HepG2 (cell line): ENCODE results near the gene TBC1D10A. TPM values are rescaled to one million over a fixed set of nuclear protein-coding genes. Genes with fewer than 3 reads are reported as not detected.

Experiments used
- ARID2 ChIP-seq: sonication (generic); formaldehyde crosslinking; IDR thresholded peaks from 2 replicates; pipeline ENCODE4 v1.8.1; 2022; ENCODE audit warnings: mild to moderate bottlenecking, missing genetic modification reagents, borderline replicate concordance
- ATAD3A ChIP-seq: sonication (generic); formaldehyde crosslinking; IDR thresholded peaks from 2 replicates; pipeline ENCODE4 v1.4.0; 2020; ENCODE audit warnings: missing genetic modification reagents
- CC2D1A ChIP-seq: sonication (generic); formaldehyde crosslinking; IDR thresholded peaks from 2 replicates; pipeline ENCODE4 v1.8.1; 2023; ENCODE audit warnings: mild to moderate bottlenecking, missing genetic modification reagents
- EED ChIP-seq: sonication (generic); formaldehyde crosslinking; IDR thresholded peaks from 2 replicates; pipeline ENCODE4 v1.5.0; 2020; ENCODE audit warnings: mild to moderate bottlenecking, missing genetic modification reagents
- FOXK2 ChIP-seq: fragments of 450-650 bp; IDR thresholded peaks from 2 replicates; pipeline ENCODE4 v1.6.1; 2016
- GATA4 ChIP-seq: sonication (generic); IDR thresholded peaks from 2 replicates; pipeline ENCODE4 v1.6.1; 2016; ENCODE audit warnings: antibody characterized with exemption, low read depth, borderline replicate concordance
- GLMP ChIP-seq: sonication (generic); formaldehyde crosslinking; IDR thresholded peaks from 2 replicates; pipeline ENCODE4 v1.9.0; 2021; ENCODE audit warnings: missing genetic modification reagents, mild to moderate bottlenecking, borderline replicate concordance
- HDAC1 ChIP-seq: sonication (generic); formaldehyde crosslinking; IDR thresholded peaks from 2 replicates; pipeline ENCODE4 v1.5.1; 2020; ENCODE audit warnings: mild to moderate bottlenecking, missing genetic modification reagents
- KDM3A ChIP-seq: IDR thresholded peaks from 2 replicates; pipeline ENCODE4 v1.6.1; 2018; ENCODE audit warnings: low read depth, missing compliant biosample characterization
- KMT2B ChIP-seq: IDR thresholded peaks from 2 replicates; pipeline ENCODE4 v1.6.1; 2016; ENCODE audit warnings: missing genetic modification reagents, missing compliant biosample characterization
- MBD4 ChIP-seq: IDR thresholded peaks from 2 replicates; pipeline ENCODE4 v1.6.1; 2012; ENCODE audit warnings: low read length, inconsistent platforms, borderline replicate concordance
- MEIS1 ChIP-seq: sonication (generic); formaldehyde crosslinking; IDR thresholded peaks from 2 replicates; pipeline ENCODE4 v1.9.0; 2021; ENCODE audit warnings: mild to moderate bottlenecking, missing genetic modification reagents, moderate library complexity, borderline replicate concordance
- NFE2 ChIP-seq: sonication (generic); formaldehyde crosslinking; IDR thresholded peaks from 2 replicates; pipeline ENCODE4 v1.4.0; 2020; ENCODE audit warnings: missing genetic modification reagents
- NFYC ChIP-seq: IDR thresholded peaks from 2 replicates; pipeline ENCODE4 v1.6.1; 2016; ENCODE audit warnings: missing genetic modification reagents, missing compliant biosample characterization
- REL ChIP-seq: sonication (generic); formaldehyde crosslinking; conservative IDR thresholded peaks from 2 replicates; pipeline ENCODE4 v1.8.0; 2022; ENCODE audit warnings: mild to moderate bottlenecking, missing genetic modification reagents, moderate library complexity
- ZBED4 ChIP-seq: sonication (generic); formaldehyde crosslinking; IDR thresholded peaks from 2 replicates; pipeline ENCODE4 v1.4.0; 2020; ENCODE audit warnings: missing genetic modification reagents, borderline replicate concordance
- ZBTB1 ChIP-seq: sonication (generic); formaldehyde crosslinking; IDR thresholded peaks from 2 replicates; pipeline ENCODE4 v1.4.0; 2020; ENCODE audit warnings: missing genetic modification reagents, borderline replicate concordance
- ZMYM2 ChIP-seq: sonication (generic); formaldehyde crosslinking; IDR thresholded peaks from 2 replicates; pipeline ENCODE4 v1.8.0; 2022; ENCODE audit warnings: mild to moderate bottlenecking, missing genetic modification reagents
- polyA plus RNA-seq, 8 experiments: library from polyadenylated mRNA; depleted of rRNA in 3 of 8; stranded (reverse) in 7 of 8; unstranded in 1 of 8; fragments of >200 nt; fragmentation: Illumina TruSeq in 4 of 8; extraction: Trizol in 4 of 8; gene quantifications; 2 replicates each; pipeline versions ENCODE4 v1.2.1 to v1.2.3, GENCODE V29; 2011 to 2016; ENCODE audit warnings: low read depth in 4 of 8, missing spikeins in 1 of 8, mixed read lengths in 1 of 8; ENCODE audit not compliant: insufficient read depth in 1 of 8
- total RNA-seq, 5 experiments: library from RNA; depleted of rRNA; stranded (reverse); fragments of >200 nt; fragmentation: Illumina TruSeq; extraction: Trizol; gene quantifications; 2 replicates each; pipeline ENCODE4 v1.2.3, GENCODE V29; 2016; ENCODE audit warnings: low read depth in 1 of 5
- TF ChIP-seq, protein P1 (sequence below): sonication (generic); formaldehyde crosslinking; IDR thresholded peaks from 2 replicates; pipeline ENCODE4 v1.9.0; 2021; ENCODE audit warnings: missing genetic modification reagents, borderline replicate concordance
- TF ChIP-seq, protein P2 (sequence below): sonication (generic); formaldehyde crosslinking; IDR thresholded peaks from 2 replicates; pipeline ENCODE4 v1.5.0; 2020; ENCODE audit warnings: missing genetic modification reagents

TBC1D10A gene
- total and polyA plus RNA-seq, 2 of the 13 experiments (the other 11 are each of a cell fraction or from before 2014, with no cell fraction given) = 4.2 to 4.9 TPM

DNA sequence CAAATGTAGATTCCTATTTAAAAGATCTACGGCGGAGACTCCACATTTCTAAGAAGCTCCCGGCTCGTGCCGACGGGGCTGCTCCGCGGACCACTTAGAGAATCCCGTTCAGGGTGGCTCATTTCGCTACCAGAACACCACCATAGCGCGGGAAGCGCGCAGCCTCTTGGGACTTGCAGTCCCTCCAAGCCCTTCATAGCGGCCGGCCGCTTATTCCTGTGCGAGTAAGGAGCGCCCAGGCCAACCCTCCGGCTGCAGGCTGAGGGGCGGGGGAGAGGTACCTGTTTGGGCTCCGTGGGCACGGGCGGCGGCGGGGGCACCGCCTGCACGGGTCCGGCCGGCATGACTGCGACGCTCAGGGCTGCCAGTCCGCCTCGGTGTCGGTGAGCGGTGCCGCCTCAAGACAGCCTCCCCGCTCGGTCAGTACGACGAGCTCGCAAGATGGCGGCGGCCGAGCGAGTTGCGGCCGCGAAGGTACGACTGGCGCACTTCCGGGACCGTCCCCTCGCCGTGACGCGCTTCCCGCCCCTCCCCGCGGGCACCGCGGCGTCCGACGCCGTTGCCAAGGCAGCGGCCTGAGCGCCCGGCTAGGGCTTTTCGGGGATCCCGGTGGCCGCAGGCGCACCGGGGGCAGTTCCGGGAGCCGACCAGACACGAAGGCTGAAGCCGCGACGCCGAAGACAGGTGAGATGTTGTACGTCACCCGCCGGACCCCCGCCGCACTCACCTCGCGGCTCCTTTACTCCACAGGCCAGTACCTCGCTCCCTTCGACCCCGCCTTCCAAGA is 29.9 kb upstream of the TBC1D10A start, which contains the start of the genes CCDC157 and SF3A1 (continued):
- TF ChIP-seq MEIS1 = no peak; the same call in 1 of the 2 replicates
- no peak for TF ChIP-seq KDM3A (CRISPR knock-in tag)
- TF ChIP-seq, protein P1, sequence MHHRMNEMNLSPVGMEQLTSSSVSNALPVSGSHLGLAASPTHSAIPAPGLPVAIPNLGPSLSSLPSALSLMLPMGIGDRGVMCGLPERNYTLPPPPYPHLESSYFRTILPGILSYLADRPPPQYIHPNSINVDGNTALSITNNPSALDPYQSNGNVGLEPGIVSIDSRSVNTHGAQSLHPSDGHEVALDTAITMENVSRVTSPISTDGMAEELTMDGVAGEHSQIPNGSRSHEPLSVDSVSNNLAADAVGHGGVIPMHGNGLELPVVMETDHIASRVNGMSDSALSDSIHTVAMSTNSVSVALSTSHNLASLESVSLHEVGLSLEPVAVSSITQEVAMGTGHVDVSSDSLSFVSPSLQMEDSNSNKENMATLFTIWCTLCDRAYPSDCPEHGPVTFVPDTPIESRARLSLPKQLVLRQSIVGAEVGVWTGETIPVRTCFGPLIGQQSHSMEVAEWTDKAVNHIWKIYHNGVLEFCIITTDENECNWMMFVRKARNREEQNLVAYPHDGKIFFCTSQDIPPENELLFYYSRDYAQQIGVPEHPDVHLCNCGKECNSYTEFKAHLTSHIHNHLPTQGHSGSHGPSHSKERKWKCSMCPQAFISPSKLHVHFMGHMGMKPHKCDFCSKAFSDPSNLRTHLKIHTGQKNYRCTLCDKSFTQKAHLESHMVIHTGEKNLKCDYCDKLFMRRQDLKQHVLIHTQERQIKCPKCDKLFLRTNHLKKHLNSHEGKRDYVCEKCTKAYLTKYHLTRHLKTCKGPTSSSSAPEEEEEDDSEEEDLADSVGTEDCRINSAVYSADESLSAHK (CRISPR knock-in tag) = no peak
- TF ChIP-seq EED = 0 out of 2 replicates have a peak, but pooled peaks have one; percentile 56
- TF ChIP-seq ZMYM2 = no peak
- peak; percentile 25 for TF ChIP-seq NFYC (CRISPR knock-in tag)
- TF ChIP-seq ZBTB1 = no peak
- peak; percentile 97 for TF ChIP-seq HDAC1 (CRISPR knock-in tag)
- no peak for TF ChIP-seq CC2D1A (CRISPR knock-in tag)
- TF ChIP-seq GLMP (CRISPR knock-in tag) = no peak
- TF ChIP-seq REL (CRISPR knock-in tag) = no peak
- no peak for TF ChIP-seq ARID2
- TF ChIP-seq ATAD3A (CRISPR knock-in tag) = no peak
- peak; percentile 83 for TF ChIP-seq KMT2B (CRISPR knock-in tag)
- 0 out of 2 replicates have a peak, but pooled peaks have one; percentile 41 for TF ChIP-seq GATA4
- TF ChIP-seq ZBED4 = no peak; the same call in 1 of the 2 replicates
- TF ChIP-seq, protein P2, sequence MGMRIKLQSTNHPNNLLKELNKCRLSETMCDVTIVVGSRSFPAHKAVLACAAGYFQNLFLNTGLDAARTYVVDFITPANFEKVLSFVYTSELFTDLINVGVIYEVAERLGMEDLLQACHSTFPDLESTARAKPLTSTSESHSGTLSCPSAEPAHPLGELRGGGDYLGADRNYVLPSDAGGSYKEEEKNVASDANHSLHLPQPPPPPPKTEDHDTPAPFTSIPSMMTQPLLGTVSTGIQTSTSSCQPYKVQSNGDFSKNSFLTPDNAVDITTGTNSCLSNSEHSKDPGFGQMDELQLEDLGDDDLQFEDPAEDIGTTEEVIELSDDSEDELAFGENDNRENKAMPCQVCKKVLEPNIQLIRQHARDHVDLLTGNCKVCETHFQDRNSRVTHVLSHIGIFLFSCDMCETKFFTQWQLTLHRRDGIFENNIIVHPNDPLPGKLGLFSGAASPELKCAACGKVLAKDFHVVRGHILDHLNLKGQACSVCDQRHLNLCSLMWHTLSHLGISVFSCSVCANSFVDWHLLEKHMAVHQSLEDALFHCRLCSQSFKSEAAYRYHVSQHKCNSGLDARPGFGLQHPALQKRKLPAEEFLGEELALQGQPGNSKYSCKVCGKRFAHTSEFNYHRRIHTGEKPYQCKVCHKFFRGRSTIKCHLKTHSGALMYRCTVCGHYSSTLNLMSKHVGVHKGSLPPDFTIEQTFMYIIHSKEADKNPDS (CRISPR knock-in tag) = no peak; the same call in 1 of the 2 replicates
- no peak for TF ChIP-seq NFE2
- no peak for TF ChIP-seq MBD4
- TF ChIP-seq FOXK2 = no peak
